ENCODE measurements around the gene ECEL1. TPM values are rescaled to one million over a fixed set of nuclear protein-coding genes. Genes with fewer than 3 reads are reported as not detected.
"Not testable (repeated sequence)": the region's sequence is repeated elsewhere in the genome, so short reads cannot be mapped to it uniquely, and the experiment has no call there.

Gene ECEL1
- polyA plus RNA-seq (ENCODE audit: insufficient read length in 10 of 10) = 1 to 10 TPM in 1 of 10 donors, under 1 TPM in 9; 0.29 to 1.0 (median 0.45) TPM
- long read RNA-seq, donor 1 = 0 reads
- long read RNA-seq, donor 2, partial matches to known transcripts = 120 of 130 reads
- long read RNA-seq, donor 2, other reads (novel, unspliced or antisense) = 10 of 130 reads
- long read RNA-seq, donor 3 = 0 reads
- long read RNA-seq, donor 4 = 0 reads
- long read RNA-seq, donor 5 = 0 reads
- long read RNA-seq, donor 6 = 0 reads
- long read RNA-seq, donor 7 = 0 reads
- long read RNA-seq, donor 8 = 0 reads
- long read RNA-seq, donor 9 = 0 reads

DNA sequence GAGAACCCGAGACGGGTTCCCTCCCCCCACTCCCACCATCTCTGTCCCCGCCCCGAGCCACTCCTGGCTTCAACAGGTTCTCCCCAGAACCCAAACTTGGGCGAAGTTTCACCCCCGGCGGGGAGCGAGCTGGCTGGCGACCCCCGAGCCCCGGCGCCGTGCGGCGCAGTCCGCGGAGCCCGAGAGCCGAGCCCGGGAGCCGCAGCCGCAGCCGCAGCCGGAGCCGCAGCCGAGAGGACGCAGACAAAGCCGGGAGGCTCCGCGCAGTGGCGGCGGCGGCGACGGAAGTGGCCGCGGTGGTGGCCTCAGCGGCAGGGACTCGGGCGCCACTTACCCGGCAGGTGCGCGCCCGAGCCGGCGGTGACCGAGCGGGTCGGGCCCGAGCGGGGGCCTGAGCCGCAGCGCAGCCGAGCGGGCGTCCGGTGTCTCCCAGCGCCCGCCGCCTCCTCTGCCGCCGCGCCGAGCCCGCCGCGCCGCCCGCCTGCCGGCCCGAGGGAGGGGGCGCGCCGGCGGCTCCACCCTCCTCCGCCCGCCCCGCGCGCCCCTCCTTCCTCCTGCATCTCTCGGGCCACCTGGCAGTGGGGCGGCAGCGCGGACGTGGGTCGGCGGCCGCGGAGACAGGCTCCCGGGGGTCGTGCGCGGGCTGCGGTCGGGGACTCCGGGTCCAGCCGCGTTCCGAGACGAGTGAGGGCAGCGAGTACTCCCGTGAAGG lies at the start of gene ECEL1:
ECEL1 (minus strand) TSS at position 450 of the 712 bp plus-strand sequence. CDS start 1,181 bp downstream, outside the sequence.
- no peak for DNase-seq

DNA sequence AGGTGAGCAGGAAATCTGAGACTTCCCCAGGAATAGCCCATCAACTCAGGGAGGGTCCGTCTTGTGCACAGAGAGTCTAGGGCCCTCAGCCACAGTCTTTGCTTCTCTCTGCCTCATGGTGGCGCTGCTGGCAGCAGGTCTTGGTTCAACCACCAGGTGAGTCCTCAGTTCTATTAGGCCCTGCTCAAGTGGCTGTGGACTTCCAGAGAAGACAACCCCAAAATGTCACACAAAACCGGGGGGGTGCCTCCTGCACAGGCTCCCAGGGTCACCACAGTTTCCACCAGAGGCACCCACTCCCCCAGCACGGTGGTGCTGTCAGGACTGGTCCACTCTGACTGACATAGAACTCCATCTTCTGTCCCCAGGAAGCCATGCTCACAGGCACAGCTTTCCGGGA lies 49.4 kb upstream of the ECEL1 start:
- DNase-seq = no peak

- peak in 1 of 3 donors; percentile 0 for DNase-seq
These were observed 48.3 kb upstream of the ECEL1 start for GRCh38 chr2:232535761-232536530.

DNA sequence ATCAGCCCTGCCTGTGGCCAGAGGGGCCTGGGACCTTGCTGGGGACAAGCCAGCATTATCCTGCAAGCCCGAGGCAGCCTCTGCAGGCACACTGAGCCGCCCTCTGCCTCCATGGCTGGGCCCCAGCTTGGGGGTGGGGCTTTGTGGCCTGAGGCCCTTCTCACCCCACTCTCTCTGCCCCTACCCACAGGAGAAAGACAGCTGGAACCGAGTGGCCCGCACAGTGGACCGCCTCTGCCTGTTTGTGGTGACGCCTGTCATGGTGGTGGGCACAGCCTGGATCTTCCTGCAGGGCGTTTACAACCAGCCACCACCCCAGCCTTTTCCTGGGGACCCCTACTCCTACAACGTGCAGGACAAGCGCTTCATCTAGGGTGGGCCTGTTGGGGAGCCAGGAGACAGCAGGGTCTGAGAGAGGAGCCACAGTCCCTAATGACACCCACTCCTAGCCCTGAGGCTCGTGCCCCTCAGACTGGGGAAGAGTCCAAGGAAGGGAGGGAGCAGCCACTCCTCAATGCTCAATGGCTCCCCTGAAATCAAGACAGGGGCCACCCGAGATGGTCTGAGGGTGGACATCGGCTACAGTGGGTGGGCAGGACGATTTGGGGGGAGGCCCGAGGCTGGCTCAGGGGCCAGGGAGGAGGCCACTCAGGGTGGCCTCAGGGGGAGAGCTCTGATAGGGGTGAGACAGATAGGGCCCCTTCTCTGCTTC lies 47.5 kb upstream of the ECEL1 start:
- no peak for DNase-seq

DNA sequence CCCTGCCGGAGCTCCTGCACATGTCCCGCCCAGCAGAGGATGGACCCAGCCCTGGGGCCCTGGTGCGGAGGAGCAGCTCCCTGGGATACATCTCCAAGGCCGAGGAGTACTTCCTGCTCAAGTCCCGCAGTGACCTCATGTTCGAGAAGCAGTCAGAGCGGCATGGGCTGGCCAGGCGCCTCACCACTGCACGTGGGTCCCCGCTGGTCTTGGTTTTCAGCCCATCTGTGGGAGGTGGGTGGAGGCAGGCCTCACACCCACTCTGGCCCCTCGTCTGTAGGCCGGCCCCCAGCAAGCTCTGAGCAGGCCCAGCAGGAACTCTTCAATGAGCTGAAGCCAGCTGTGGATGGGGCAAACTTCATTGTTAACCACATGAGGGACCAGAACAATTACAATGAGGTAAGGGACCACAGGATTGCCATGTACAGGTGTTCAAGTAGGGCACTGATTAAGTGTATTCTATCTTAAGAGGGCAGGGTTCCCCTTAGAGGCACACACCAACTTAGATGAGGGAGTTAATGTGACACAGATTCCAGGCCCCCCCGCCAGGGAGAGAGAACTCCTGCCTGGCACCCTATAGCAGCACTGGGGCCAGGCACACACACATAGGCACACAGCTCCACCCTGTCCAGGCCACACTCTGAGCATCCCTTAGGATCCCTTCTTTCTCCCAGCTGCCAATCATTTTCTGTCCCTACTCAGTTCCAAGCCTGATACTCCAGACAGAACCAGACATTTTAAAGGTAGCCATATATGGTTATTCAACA lies 46.5 kb upstream of the ECEL1 start:
- DNase-seq = peak in 1 of 3 donors; percentile 44

DNA sequence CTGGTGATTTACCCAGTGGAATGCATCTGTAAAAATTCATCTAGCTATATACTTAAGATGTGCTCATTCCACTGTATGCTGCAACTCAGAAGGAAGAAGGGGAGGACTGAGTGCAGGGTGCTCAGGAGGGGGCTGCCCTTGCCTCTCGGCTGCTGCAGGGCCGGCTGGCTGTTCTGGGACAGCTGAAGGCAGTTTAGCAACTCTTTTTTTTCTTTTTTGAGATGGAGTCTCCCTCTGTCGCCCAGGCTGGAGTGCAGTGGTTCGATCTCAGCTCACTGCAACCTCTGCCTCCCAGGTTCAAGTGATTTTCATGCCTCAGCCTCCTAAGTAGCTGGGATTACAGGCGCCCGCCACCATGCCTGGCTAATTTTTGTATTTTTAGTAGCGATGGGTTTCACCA lies 45.2 kb upstream of the ECEL1 start:
- DNase-seq = not testable (repeated sequence)

DNA sequence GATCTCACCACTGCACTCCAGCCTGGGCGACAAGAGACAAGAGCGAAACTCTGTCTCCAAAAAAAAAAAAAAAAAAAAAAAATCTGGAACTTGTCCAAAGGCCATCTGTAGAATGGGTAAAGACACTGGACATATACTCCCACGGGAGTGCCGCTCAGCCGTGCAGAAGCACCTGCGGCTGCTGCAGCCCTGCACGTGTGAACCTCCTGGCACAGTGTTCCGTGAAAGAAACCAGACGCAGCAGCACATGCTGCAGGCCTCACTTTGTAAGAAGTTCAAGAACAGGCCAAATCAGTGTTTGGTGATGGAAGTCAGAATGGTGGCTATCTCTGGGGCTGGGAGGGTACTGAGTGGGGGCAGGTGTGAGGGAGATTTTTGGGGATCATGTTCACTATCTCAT lies 44.8 kb upstream of the ECEL1 start:
- peak in 1 of 3 donors; percentile 56 for DNase-seq

DNA sequence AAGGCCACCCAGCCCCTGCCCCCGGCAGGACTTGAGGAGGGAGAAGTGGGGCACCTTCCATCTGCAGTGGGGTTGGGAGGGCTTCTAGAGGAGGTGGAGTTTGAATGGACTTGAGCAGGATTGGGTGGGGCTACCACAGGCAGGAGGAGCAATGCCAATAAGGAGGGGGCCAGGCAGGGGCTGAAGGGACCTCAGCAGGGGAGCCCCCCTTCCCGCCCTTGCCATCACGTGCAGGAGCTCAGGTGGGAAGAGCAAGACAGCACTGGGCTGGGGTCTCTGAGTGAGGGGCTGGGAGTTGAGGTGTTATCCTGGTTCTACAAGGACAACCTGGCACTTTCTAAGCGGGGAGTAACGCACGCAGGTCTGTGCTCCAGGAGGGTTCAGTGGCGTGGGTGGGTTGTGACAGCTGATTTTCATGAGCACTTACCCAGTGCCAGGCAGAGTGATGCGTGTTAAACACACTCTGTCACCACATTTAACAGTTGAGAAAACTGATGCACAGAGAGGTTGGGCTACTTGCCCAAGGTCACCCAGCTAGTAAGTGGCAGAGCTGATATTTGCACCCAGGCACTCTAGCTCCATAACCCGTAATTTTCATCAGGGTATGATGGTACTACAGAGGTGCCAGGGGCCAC lies 43.1 kb upstream of the ECEL1 start:
- no peak for DNase-seq

DNA sequence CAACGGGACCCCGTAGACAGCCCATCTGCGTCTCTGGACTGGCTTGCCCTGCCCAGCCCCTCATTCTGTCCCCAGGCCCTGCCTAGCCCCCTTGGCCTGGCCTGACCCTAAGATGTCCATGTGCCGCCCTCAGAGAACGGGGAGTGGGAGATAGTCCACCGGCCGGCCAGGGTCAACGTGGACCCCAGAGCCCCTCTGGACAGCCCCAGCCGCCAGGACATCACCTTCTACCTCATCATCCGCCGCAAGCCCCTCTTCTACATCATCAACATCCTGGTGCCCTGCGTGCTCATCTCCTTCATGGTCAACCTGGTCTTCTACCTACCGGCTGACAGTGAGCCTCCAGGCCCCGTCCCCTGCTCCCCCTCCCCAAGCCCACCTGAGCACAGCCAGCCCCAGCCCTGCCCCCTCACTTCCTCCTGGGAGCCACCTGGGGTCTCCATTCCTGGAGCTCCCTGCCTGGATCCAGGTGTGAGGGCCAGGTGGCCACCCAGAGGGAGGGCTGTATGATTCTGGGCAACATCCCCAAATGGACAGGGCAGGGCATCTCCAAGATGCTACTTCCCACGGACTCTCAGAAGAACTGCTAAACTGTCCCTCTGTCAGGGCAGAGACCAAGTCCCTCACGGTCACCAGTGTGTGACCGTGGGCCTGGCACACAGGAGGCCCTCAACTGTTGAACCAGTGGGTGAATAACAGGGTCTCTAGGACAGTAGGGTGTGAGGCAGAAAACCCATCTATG lies 42.3 kb upstream of the ECEL1 start:
- no peak for DNase-seq

GRCh38 chr2:232528746-232529460 lies 41.3 kb upstream of the ECEL1 start:
- DNase-seq = no peak

GRCh38 chr2:232527905-232528470 lies 40.4 kb upstream of the ECEL1 start:
- DNase-seq = no peak

- DNase-seq = peak in 1 of 3 donors; percentile 43
These were observed 38.8 kb upstream of the ECEL1 start for GRCh38 chr2:232526372-232526941.

GRCh38 chr2:232525791-232526371 lies 38.2 kb upstream of the ECEL1 start, which contains the start of gene CHRND:
CHRND (plus strand) TSS chr2:232526160; CDS start chr2:232526216, 56 bp downstream.
- DNase-seq = peak; percentile 70 to 83 (median 70)

- no peak for DNase-seq
These were observed 37.6 kb upstream of the ECEL1 start for GRCh38 chr2:232525199-232525598.

GRCh38 chr2:232524771-232525170 lies 37.1 kb upstream of the ECEL1 start:
- no peak for DNase-seq

DNA sequence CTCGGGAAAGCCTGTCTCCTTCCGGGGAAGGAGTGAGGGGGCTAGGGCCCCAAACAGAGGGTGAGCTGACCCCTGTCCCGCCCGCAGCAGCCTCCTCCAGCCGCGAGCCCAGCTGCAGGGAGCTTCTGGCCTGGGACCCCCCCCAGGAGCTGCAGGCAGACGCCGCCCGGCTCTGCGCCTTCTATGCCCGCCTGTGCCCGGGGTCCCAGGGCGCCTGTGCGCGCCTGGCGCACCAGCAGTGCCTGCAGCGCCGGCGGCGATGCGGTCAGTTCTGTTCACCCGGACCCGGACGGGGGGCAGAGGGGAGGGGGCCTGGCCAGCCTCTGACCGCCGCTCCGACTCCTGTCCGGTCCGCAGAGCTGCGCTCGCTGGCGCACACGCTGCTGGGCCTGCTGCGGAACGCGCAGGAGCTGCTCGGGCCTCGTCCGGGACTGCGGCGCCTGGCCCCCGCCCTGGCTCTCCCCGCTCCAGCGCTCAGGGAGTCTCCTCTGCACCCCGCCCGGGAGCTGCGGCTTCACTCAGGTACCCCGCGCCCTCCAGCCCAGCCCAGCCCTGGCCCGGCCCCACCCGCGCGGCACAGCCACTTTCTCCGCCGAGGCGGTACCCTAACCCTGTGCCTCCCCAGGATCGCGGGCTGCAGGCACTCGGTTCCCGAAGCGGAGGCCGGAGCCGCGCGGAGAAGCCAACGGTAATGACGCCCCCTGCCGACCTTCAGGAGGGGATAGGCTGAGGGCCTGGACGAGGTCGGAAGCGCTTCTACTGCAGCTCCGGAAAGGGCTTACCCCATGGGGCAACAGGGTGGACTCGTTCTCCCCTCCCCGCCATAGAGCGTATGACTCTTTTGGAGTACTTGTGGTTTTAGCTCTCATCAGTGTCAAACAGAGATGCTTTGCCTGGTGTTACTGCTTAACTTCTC lies 36.3 kb upstream of the ECEL1 start:
- peak in 2 of 3 donors; percentile 50 to 82 for DNase-seq

DNA sequence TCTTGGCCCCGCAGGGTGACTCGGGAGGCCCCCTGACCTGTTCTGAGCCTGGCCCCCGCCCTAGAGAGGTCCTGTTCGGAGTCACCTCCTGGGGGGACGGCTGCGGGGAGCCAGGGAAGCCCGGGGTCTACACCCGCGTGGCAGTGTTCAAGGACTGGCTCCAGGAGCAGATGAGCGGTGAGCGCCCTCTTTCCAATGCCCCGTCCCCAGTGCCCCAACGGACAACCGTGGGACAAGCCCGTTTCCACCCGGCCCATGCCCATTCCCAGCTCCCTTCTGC lies 35.7 kb upstream of the ECEL1 start:
- DNase-seq = no peak

All from muscle of back (tissue), 13 donors.